Colon (tissue), 2 donors: ENCODE measurements around the gene ST3GAL4.
"Not testable (repeated sequence)": the region's sequence is repeated elsewhere in the genome, so short reads cannot be mapped to it uniquely, and the experiment has no call there.

ENCODE experiments used
- FAIRE-seq: peaks from 2 replicates; lab custom pipeline; 2012; peaks lifted over from hg19 to GRCh38; lab: Jason Lieb, UNC
- donor health status: control.
- donor health status: control.

ST3GAL4 gene

GRCh38 chr11:126390272-126390867 lies 34.9 kb downstream of the ST3GAL4 start:
- no peak for FAIRE-seq

GRCh38 chr11:126391286-126391954 lies 35.9 kb downstream of the ST3GAL4 start:
- FAIRE-seq: no peak

GRCh38 chr11:126391970-126392632 lies 36.6 kb downstream of the ST3GAL4 start:
- FAIRE-seq: no peak

- no peak for FAIRE-seq
Observed at GRCh38 chr11:126392633-126393013, 37.1 kb downstream of the ST3GAL4 start.

- no peak for FAIRE-seq
Observed at GRCh38 chr11:126393143-126393542, 37.7 kb downstream of the ST3GAL4 start.

GRCh38 chr11:126394036-126394435 lies 38.5 kb downstream of the ST3GAL4 start:
- no peak for FAIRE-seq

GRCh38 chr11:126394634-126395072 lies 39.2 kb downstream of the ST3GAL4 start:
- not testable (repeated sequence) for FAIRE-seq

- not testable (repeated sequence) for FAIRE-seq
Observed at GRCh38 chr11:126395784-126396183, 40.3 kb downstream of the ST3GAL4 start.

GRCh38 chr11:126396266-126396665 lies 40.8 kb downstream of the ST3GAL4 start:
- not testable (repeated sequence) for FAIRE-seq

- FAIRE-seq: no peak
Observed at GRCh38 chr11:126396965-126397364, 41.5 kb downstream of the ST3GAL4 start.

- FAIRE-seq: no peak
Observed at GRCh38 chr11:126398296-126398695, 42.8 kb downstream of the ST3GAL4 start.

- no peak for FAIRE-seq
Observed at GRCh38 chr11:126398721-126399120, 43.2 kb downstream of the ST3GAL4 start.

- no peak for FAIRE-seq
Observed at GRCh38 chr11:126400019-126400418, 44.5 kb downstream of the ST3GAL4 start.

- no peak for FAIRE-seq
Observed at GRCh38 chr11:126400479-126400878, 45.0 kb downstream of the ST3GAL4 start.

GRCh38 chr11:126403022-126403581 lies 47.6 kb downstream of the ST3GAL4 start:
- FAIRE-seq: no peak

- FAIRE-seq: no peak
Observed at GRCh38 chr11:126403658-126404057, 48.2 kb downstream of the ST3GAL4 start.

GRCh38 chr11:126404367-126404766 lies 48.9 kb downstream of the ST3GAL4 start:
- no peak for FAIRE-seq

GRCh38 chr11:126405374-126405773 lies 49.9 kb downstream of the ST3GAL4 start:
- FAIRE-seq: no peak

GRCh38 chr11:126405906-126406305 lies 50.4 kb downstream of the ST3GAL4 start:
- FAIRE-seq: no peak

- no peak for FAIRE-seq
Observed at GRCh38 chr11:126406368-126406767, 50.9 kb downstream of the ST3GAL4 start.

- FAIRE-seq: no peak
Observed at GRCh38 chr11:126407101-126407521, 51.6 kb downstream of the ST3GAL4 start.

GRCh38 chr11:126407682-126408288 lies 52.3 kb downstream of the ST3GAL4 start:
- FAIRE-seq: no peak

- no peak for FAIRE-seq
Observed at GRCh38 chr11:126408496-126408895, 53.0 kb downstream of the ST3GAL4 start.
